K562 (cell line): ENCODE results near the gene TMEM176A. TPM values are rescaled to one million over a fixed set of nuclear protein-coding genes. Genes with fewer than 3 reads are reported as not detected.

Experiments
- CAMTA2 ChIP-seq: fragments of 250-450 bp; sonication (Bioruptor Pico); conservative IDR thresholded peaks from 2 replicates; pipeline ENCODE4 v1.5.1; 2022
- CHCHD3 ChIP-seq: fragments of 250-450 bp; sonication (Bioruptor Pico); IDR thresholded peaks from 2 replicates; pipeline ENCODE4 v2.1.2; 2022; ENCODE audit warnings: mild to moderate bottlenecking
- FOSL1 ChIP-seq: fragments of 200-800 bp; sonication (Bioruptor generic); conservative IDR thresholded peaks from 2 replicates; pipeline ENCODE4 v1.6.1; 2016; ENCODE audit warnings: missing genetic modification characterization, missing compliant biosample characterization
- FOXJ2 ChIP-seq: fragments of 200-800 bp; sonication (Bioruptor generic); IDR thresholded peaks from 2 replicates; pipeline ENCODE4 v1.6.1; 2016; ENCODE audit warnings: missing genetic modification characterization, missing compliant biosample characterization
- HNRNPL ChIP-seq: fragments of 200-400 bp; formaldehyde crosslinking; IDR thresholded peaks from 2 replicates; pipeline ENCODE4 v1.6.1; 2017; ENCODE audit warnings: low read depth, mild to moderate bottlenecking, low read length
- HSF4 ChIP-seq: fragments of 250-450 bp; sonication (Bioruptor Pico); IDR thresholded peaks from 2 replicates; pipeline ENCODE4 v2.1.2; 2022; ENCODE audit warnings: mild to moderate bottlenecking, moderate library complexity, borderline replicate concordance
- MCM2 ChIP-seq: fragments of 450-650 bp; IDR thresholded peaks from 2 replicates; pipeline ENCODE4 v1.6.1; 2017; ENCODE audit warnings: low read depth, mild to moderate bottlenecking
- NR2C1 ChIP-seq, 2 experiments: fragments of 450-650 bp; IDR thresholded peaks; 2 replicates each; pipeline ENCODE4 v1.6.1; 2017; ENCODE audit warnings: mild to moderate bottlenecking in 2 of 2, antibody characterized with exemption in 1 of 2, inconsistent platforms in 1 of 2, missing compliant biosample characterization in 1 of 2, missing genetic modification characterization in 1 of 2
- POLR2AphosphoS5 ChIP-seq: IDR thresholded peaks from 2 replicates; pipeline ENCODE4 v1.6.1; 2011; ENCODE audit warnings: mild to moderate bottlenecking, low read depth, low read length, moderate library complexity; ENCODE audit not compliant: control insufficient read depth, insufficient read depth
- SOX6 ChIP-seq: fragments of 450-650 bp; IDR thresholded peaks from 2 replicates; pipeline ENCODE4 v1.6.1; 2014; ENCODE audit warnings: mild to moderate bottlenecking
- TAF15 ChIP-seq: fragments of 200-400 bp; formaldehyde crosslinking; IDR thresholded peaks from 2 replicates; pipeline ENCODE4 v1.6.1; 2017; ENCODE audit warnings: mild to moderate bottlenecking, low read depth, low read length, moderate library complexity
- polyA plus RNA-seq, 8 experiments: library from polyadenylated mRNA; depleted of rRNA in 4 of 8; stranded (reverse) in 5 of 8; unstranded in 3 of 8; fragments of >200 nt; fragmentation: Nextera tagmentation in 2 of 8; fragmentation: Illumina TruSeq in 1 of 8; extraction: Ambion mirVana in 2 of 8; extraction: Trizol in 1 of 8; gene quantifications; 2 replicates each; pipeline versions ENCODE4 v1.2.1 to v1.2.3, GENCODE V29; 2011 to 2014; ENCODE audit warnings: inconsistent platforms in 1 of 8, missing spikeins in 1 of 8
- total RNA-seq, 7 experiments: library from RNA; depleted of rRNA in 6 of 7; stranded (reverse); fragments of >200 nt in 6 of 7; fragmentation: Illumina TruSeq in 2 of 7; extraction: Trizol in 2 of 7; gene quantifications; 2 replicates each; pipeline versions ENCODE4 v1.2.1 to v1.2.3, GENCODE V29; 2011 to 2021; ENCODE audit warnings: low replicate concordance in 1 of 7
- TF ChIP-seq, protein P1 (sequence below): sonication (generic); formaldehyde crosslinking; IDR thresholded peaks from 2 replicates; pipeline ENCODE4 v1.8.0; 2023; ENCODE audit warnings: mild to moderate bottlenecking, missing genetic modification reagents
- TF ChIP-seq, protein P2 (sequence below), 2 experiments: fragments of 450-650 bp in 1 of 2; sonication (generic) in 1 of 2; formaldehyde crosslinking in 1 of 2; IDR thresholded peaks in 1 of 2; conservative IDR thresholded peaks in 1 of 2; 2 replicates each; pipeline versions ENCODE4 v1.6.1 to v1.8.1; 2016 to 2023; ENCODE audit warnings: mild to moderate bottlenecking in 2 of 2, moderate library complexity in 2 of 2, inconsistent platforms in 1 of 2, missing genetic modification reagents in 1 of 2
- TF ChIP-seq, protein P3 (sequence below): fragments of 250-450 bp; sonication (Bioruptor Pico); IDR thresholded peaks from 2 replicates; pipeline ENCODE4 v1.5.0; 2021; ENCODE audit warnings: mild to moderate bottlenecking, moderate library complexity
- TF ChIP-seq, protein P4 (sequence below), 2 experiments: fragments of 450-650 bp; IDR thresholded peaks; 2 replicates each; pipeline ENCODE4 v1.6.1; 2016

TMEM176A gene
- total and polyA plus RNA-seq, 9 of the 15 experiments (the other 6 are each of a cell fraction or from before 2014, with no cell fraction given) = 0.31 TPM; not detected in 8

DNA sequence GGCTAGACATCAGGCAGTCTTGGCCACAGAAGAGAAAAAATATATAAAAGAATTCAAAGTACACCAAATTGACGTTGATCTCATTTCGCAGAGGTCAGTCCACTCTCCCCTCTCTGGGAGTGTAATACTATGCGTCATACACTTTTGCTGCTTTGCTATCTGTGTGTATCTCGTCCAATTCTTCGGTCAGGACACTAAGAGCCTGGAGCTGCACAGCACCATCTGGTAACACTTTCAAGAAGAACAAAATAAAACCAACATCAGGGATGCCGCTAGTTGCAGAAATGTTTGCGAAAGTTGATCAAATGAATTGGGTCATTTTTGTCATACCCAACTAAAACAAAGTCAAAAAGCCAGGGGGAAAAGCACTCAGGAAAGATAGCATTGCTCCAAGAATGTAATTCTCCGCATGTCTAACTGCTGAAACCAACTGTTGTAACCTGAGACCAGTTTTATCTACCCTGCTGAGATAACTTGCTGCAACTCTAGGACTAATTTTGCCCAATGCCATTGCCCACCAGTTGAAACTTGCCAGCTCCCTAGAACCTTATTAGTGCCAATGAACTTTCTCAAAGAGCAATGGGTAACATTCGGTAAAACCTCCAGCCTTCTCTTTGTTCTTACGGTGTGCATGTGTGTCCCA is 23.0 kb downstream of the TMEM176A start (continued):
- TF ChIP-seq, protein P1, sequence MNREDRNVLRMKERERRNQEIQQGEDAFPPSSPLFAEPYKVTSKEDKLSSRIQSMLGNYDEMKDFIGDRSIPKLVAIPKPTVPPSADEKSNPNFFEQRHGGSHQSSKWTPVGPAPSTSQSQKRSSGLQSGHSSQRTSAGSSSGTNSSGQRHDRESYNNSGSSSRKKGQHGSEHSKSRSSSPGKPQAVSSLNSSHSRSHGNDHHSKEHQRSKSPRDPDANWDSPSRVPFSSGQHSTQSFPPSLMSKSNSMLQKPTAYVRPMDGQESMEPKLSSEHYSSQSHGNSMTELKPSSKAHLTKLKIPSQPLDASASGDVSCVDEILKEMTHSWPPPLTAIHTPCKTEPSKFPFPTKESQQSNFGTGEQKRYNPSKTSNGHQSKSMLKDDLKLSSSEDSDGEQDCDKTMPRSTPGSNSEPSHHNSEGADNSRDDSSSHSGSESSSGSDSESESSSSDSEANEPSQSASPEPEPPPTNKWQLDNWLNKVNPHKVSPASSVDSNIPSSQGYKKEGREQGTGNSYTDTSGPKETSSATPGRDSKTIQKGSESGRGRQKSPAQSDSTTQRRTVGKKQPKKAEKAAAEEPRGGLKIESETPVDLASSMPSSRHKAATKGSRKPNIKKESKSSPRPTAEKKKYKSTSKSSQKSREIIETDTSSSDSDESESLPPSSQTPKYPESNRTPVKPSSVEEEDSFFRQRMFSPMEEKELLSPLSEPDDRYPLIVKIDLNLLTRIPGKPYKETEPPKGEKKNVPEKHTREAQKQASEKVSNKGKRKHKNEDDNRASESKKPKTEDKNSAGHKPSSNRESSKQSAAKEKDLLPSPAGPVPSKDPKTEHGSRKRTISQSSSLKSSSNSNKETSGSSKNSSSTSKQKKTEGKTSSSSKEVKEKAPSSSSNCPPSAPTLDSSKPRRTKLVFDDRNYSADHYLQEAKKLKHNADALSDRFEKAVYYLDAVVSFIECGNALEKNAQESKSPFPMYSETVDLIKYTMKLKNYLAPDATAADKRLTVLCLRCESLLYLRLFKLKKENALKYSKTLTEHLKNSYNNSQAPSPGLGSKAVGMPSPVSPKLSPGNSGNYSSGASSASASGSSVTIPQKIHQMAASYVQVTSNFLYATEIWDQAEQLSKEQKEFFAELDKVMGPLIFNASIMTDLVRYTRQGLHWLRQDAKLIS (CRISPR knock-in tag) = no peak
- TF ChIP-seq POLR2AphosphoS5 = no peak
- TF ChIP-seq, protein P2, sequence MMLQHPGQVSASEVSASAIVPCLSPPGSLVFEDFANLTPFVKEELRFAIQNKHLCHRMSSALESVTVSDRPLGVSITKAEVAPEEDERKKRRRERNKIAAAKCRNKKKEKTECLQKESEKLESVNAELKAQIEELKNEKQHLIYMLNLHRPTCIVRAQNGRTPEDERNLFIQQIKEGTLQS (IDR thresholded peaks at IDR 0.05) = peak; percentile 59; the same call in 1 of the 2 replicates
- TF ChIP-seq, protein P2 (CRISPR knock-in tag; conservative IDR thresholded peaks at IDR 0.05) = no peak
- no peak for TF ChIP-seq CAMTA2
- TF ChIP-seq HSF4 (CRISPR knock-in tag) = no peak
- no peak for TF ChIP-seq MCM2
- TF ChIP-seq, protein P3, sequence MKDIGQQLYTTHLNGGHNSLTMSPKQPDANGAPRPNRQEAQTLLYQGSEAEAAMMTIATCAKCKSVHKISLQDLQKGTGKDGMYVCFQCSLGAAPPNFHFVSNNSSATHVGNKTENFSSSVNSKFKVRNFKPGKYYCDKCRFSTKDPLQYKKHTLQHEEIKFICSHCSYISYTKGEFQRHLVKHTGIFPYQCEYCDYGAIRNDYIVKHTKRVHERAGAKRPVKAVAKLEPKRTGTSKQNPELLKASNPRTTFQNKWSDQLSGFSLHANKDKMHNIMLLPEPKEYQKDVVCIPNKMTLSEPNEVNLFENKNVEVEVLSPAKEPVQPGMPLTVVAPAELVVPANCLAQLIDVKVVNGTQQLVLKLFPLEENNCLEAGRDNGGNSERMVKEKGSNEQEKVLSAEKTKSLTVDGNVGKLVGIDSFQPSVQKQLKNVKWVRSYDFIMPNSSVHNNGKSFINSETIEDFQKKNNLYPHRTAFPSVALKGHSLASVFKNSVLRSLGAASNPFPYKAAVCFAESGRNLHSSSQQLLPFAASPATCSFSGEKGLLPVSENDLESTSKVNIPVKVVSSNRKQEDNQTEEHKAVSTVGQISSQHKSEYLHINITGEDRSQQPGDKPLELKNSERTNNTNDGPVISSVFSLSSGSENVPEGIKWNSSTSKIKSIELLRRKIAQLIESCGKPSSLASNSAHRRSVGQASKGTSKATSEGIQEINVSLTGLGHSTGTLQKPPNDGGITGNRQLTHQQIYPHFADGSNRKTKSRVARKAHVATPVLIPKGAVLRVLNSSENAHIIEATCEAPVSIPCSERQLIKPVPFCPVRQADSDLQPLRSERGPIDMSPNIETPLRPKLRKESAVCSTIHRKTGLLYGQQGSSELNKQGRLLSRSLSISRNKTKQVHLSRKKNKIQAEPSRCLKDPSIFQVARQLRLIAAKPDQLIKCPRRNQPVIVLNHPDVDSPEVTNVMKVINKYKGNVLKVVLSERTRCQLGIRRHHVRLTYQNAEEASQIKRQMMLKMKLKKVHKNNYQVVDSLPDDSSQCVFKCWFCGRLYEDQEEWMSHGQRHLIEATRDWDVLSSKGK = no peak
- peak; percentile 14; the same call in 1 of the 2 replicates for TF ChIP-seq SOX6
- TF ChIP-seq, protein P4, sequence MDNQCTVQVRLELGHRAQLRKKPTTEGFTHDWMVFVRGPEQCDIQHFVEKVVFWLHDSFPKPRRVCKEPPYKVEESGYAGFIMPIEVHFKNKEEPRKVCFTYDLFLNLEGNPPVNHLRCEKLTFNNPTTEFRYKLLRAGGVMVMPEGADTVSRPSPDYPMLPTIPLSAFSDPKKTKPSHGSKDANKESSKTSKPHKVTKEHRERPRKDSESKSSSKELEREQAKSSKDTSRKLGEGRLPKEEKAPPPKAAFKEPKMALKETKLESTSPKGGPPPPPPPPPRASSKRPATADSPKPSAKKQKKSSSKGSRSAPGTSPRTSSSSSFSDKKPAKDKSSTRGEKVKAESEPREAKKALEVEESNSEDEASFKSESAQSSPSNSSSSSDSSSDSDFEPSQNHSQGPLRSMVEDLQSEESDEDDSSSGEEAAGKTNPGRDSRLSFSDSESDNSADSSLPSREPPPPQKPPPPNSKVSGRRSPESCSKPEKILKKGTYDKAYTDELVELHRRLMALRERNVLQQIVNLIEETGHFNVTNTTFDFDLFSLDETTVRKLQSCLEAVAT (IDR thresholded peaks at IDR 0.05) = no peak
- no peak for TF ChIP-seq CHCHD3
- TF ChIP-seq HNRNPL = no peak
- TF ChIP-seq FOSL1 = peak; percentile 81
- TF ChIP-seq TAF15 = no peak
- TF ChIP-seq NR2C1 (IDR thresholded peaks at IDR 0.05) = no peak
- no peak for TF ChIP-seq NR2C1 (tag; IDR thresholded peaks at IDR 0.05)
- no peak for TF ChIP-seq FOXJ2 (tag)
